Pons (tissue), 1 donor: ENCODE results near the gene DSPP.

Experiments
- DNase-seq: peaks from one replicate; pipeline ENCODE4 v3.0.0-alpha.2; 2016; ENCODE audit warnings: low spot score

The DSPP gene

GRCh38 chr4:87631668-87632067 is 23.3 kb downstream of the DSPP start:
- no peak for DNase-seq

DNA sequence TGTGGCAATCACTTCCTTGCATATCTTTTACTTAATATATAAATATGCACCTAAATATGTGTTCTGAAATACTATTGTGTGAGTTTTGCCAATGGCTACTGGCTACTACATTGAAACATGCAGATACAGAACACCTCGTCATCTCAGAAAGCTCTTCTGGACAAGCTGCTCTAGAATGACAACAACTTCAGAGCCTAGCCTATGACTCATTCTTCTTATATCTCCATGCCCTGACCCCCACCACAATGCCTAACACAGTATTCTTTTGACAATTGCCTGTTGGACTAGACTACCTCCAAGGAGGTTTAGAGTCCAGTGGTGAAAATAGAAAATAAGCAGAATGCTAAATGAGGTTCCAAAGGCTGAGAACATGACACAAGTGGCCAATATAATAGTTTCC is 24.1 kb downstream of the DSPP start:
- DNase-seq = no peak

DNA sequence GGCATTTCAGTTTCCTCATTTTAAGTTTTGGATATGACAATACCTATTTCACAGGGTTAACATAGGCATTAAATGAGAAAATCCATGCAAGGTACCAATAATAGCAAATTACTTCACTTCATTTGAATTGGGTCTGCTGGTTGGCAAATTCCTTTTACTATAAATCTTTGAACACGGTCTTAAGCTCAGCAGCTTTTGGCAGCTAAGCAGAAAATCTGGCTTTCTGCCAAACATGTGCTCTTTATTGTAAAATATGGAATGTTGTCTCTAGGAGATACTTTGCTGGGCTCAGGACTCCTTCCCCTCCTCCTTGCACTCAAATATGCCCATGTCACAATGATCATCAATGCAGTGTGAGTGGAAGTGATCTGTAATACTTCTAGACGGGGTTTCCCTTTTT is 24.9 kb downstream of the DSPP start:
- no peak for DNase-seq

GRCh38 chr4:87644286-87644685 is 36.0 kb downstream of the DSPP start:
- DNase-seq = no peak

DNA sequence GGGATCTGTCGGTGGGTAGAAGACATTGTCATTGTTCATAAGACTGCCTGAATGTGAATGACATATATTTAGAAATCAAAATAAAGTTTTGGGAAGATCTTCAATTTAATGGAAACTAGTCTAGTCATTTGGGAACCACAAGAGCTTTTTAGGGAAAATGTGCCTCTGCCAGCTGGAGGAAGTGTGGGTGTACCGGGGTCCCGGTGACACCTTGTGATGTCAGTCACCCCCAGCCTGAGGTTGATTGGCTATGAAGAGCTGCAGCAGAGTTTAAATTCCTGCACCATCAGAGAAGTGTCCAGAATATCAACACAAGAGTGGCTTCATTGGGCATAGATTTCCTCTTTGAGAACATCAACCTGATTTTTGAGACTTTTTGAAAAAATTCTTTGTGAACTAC is 41.7 kb downstream of the DSPP start, which contains the start of gene DMP1:
DMP1 (plus strand) TSS at position 301 of the 400 bp plus-strand sequence. CDS start 6,213 bp downstream, outside the sequence.
- no peak for DNase-seq

- no peak for DNase-seq
Measured at GRCh38 chr4:87650938-87651337, 42.6 kb downstream of the DSPP start.

GRCh38 chr4:87651941-87652340 is 43.6 kb downstream of the DSPP start:
- DNase-seq = no peak

DNA sequence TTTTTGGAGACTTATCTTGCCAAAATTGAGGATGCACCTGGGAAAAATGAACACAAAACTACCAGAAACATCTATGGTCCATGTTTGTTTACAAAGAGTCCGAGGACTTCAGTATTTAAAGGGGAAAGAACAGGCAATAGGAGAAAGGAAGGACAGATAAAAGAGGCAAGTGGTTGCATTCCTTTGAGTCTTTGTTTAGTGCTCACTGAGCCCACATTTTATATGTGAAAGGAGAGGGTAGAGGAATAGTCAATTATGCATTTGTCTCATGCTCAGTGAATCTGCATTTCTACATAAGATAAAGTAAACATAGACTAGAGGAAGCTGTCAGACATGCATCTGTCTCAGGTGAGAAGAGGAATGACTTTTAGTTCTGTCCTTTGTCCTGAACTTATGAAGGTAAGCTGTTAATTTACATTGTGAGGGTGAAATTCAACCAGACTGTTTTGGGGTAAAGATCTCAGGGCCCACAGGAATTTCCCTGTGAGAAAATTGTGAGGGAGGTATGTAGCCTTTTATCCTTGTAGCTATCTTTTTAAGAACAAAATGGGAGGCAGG is 46.2 kb downstream of the DSPP start:
- DNase-seq = no peak

- DNase-seq = no peak
Measured at GRCh38 chr4:87657525-87657924, 49.2 kb downstream of the DSPP start.

GRCh38 chr4:87659247-87659931 is 51.1 kb downstream of the DSPP start:
- DNase-seq = no peak

DNA sequence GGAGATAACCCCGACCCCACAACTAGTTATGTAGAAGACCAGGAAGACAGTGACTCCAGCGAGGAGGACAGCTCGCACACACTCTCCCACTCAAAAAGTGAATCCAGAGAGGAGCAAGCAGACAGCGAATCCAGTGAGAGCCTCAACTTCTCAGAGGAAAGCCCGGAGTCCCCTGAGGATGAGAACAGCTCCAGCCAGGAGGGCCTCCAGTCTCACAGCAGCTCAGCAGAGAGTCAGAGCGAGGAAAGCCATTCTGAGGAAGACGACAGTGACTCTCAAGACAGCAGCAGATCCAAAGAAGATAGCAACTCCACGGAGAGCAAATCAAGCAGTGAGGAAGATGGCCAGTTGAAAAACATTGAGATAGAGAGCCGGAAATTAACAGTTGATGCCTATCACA is 54.5 kb downstream of the DSPP start:
- DNase-seq = no peak
